GM19468 (cell line): Measurements from ENCODE around the gene CTNNA3.

ENCODE experiments used
- ATAC-seq: cut with Tn5 transposase; IDR thresholded peaks from one replicate; pipeline ENCODE4 v1.9.1; 2021; ENCODE audit warnings: mild to moderate bottlenecking, moderate library complexity, moderate number of reproducible peaks; ENCODE audit not compliant: unreplicated experiment; ENCODE audit errors: extremely low read depth

Gene CTNNA3

DNA sequence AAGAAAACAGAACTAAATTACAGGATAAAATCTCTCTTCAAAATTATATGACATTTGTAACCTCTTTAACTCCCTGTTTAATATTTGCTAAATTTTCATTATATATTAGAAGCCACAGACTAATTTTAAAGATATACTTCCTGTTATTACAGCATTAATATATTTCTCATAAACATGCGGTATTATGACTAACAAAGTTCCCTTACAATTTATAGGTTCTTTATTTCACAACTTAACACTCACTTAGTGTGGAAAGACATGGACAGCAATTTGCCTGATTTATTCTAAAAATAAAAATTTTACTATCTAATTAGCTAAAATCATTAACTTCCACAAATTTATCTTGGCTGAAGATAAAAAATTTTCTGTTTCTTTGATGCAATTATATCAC is 29.0 kb downstream of the CTNNA3 start:
- ATAC-seq = no peak

DNA sequence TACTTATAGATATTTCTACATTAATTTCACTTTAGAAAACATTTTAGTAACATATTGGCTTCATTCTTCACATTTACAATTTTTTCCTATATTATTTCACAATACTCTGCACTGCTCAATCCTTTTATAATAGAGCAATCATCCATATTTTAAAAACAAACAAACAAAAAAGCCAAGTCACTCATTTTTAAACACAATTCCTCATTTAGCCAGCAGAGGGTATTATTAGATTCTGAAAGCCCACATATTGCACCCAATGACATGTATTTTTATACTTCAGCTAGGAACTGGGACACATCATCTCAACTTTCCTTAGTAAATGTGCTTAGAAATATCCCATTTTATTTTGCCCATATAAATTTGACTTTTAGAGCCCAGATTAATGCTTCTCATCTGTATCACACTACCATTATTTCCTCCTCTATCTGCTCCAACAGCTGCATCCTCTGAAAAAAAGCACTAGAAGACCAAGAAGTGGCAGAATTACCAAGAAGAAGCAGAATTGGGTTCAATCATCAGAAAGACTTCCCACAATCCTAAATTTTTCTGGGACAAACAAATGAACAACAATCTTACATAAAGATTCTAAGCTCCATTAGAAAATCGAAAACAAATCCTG is 29.5 kb downstream of the CTNNA3 start:
- no peak for ATAC-seq

DNA sequence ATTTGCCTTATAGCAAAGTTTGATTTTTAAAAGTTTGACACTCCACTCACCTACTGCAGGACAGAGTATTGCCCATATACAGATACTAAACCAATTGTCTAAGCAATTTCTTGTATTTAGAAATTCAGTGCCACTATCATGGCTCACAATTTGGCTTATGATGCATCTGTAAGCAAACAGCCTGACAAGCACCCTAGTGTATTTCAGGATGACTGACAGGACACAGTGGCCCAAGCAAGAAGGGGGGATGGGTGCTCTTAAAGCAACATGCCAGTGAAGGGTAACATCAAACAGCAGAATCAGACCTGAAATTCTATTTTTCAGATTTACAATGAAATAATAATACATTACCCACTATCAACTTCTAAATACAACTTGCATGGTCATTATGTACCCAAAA is 30.5 kb downstream of the CTNNA3 start:
- ATAC-seq = no peak

DNA sequence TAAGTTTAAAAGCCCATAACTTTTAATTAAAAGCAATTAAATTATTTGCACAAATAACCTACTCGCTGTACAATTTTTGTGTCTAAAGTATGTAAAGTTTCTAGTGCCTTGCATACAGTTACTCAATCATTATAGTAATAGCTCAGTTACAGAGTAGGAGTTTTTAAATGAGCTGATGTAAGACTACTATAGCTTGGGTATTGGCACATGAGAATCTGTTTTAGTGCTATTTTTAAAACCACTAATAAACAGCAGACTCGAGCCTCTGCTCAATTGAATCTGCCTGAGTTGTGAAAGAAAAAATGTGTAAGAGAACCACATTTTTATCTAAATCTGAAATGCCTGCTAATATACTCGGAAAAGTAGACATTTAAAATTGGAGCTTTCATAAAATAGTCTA is 31.1 kb downstream of the CTNNA3 start:
- no peak for ATAC-seq

DNA sequence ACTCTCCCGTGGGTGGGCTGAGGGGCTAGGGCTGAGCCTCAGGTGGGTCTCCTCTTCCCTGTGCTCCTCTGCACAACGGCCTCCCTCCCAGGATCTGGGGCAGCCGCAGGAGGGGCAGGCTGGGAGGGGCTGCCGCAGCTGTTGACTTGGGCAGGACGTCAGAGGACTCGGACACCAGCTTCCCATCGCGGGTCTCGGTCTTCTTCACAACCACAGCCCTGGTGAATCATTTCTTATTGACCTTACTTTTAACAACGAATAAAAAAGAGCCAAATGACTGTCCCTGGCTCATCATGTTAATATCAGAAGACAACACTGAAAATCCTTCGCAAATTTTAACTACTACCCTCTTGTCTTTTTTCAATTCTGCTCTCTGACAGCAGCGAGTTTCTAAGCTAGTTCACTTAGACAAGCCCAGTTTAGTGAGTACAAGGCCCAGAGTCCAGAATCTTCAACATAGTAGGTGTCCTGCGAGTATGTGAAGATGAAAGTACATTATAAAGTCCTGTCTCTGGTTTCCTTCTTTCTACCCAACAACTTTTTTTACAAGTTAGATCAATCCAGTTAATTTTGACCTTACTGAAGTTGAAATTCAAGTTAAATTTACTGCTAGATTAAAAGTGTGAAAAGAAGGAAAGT is 32.4 kb downstream of the CTNNA3 start:
- no peak for ATAC-seq

DNA sequence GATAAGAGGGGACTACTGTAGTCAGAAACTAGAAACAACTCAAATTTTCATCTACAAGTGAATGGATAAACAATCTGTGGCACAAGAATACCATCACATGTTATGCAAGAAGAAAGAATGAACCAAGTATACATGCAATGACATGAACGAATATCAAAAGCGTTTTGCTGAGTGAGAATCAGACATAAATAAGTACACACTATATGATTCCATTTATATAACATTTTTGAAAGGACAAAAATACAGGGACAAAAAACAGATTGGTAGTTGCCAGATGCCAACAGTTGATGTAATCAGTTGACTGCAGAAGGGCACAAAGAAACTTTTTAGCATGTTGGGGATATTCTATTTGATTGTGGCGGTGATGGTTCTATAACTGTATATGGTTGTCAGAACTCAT is 33.6 kb downstream of the CTNNA3 start:
- ATAC-seq = no peak

DNA sequence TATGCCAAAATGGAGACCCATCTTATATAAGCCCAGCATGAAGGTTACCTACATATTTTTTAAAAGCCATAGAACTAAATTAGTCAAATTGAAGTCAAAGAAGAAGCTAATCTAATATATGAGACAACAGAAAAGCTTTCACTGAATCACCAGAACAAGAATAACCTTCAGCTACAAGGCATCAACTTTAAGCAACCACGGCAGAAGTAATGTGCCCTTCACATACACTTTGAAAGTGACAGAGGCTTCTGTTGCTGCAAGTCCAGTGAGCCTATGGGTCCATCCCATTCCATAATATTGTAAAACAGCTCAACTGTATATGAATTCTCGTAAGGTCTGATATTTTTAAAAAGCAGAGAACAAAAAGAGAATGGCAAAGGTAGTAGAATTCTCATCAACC is 36.5 kb downstream of the CTNNA3 start:
- ATAC-seq = no peak

DNA sequence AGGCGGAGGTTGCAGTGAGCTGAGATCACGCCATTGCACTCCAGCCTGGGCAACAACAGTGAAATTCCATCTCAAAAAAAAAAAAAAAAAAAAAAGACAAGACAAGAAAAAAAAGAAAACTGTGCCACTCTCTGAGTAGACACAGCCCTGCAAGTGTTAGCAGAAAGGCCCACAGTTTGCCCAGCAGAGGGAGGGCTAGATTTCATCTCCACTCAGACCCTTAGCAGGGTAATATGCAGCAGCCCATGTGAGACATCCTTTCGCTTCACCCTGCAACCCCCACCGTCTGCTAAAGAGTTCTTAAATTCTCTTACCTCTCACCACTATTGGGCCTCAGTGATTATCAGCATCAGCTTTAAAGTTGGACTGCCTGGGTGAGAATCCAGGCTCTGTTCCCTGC is 38.2 kb downstream of the CTNNA3 start:
- no peak for ATAC-seq

DNA sequence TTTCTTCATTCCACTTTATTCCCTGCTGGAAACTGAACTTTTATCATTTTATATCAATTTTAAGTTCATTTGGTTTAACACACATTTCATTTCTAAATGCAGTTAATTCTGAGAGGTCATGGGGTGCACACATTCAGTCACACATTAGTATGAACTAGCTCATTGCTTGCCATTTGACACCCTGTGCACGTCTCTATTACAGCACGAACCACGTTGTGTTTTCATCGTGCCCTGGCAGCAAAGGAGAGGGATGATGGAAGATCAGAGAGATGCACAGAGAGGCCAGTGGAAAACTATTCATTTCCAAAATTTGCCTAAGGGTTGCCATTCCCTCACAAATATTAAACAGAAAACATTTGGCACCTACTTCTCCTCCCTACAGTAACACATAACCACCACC is 45.4 kb downstream of the CTNNA3 start:
- no peak for ATAC-seq

DNA sequence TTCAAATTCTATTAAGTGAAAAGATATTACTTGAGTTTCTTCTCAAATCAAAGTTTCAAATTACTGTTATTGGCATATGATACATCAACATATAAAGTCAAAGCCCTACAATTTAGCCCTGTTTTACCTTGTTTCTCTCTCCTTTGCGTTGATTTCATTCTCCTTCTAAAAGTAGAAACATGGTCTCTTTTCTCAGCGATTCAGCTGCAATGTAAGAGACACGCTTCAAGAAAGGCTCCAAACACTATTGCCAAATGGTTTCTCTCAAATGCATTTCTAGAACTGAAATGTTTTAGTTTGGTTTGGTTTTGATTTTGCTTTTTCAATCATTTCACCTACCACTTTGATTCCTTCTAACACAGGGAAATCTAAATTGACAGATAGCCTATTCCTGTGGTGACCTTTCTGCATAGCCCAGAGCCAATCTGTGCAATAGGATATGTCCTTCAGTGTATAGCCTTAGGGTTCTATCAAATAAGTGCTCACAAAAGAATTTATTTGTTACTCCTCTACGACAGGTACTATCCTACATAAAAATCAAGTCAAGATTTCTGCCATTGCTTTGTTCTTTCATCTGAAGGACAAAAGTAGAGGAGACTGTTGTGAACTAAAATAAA is 47.3 kb downstream of the CTNNA3 start:
- ATAC-seq = no peak

DNA sequence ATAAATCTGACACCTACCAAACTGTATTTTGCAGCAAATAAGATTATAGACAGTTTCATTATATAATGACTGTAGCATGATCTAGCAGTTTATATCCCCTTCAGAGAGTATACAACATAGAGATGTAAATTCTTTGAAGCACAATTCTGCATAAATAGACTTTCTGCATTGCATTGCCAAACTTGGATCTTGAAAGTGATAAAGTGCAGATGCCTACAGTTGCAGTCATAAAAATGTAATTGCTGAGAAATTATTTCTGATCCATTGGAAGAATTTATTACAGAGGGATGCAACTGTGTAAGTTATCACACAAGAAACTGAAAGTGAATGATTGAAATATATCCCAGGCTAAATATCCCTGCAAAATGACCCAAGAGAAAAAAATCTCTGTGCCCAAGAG is 65.1 kb downstream of the CTNNA3 start:
- no peak for ATAC-seq

DNA sequence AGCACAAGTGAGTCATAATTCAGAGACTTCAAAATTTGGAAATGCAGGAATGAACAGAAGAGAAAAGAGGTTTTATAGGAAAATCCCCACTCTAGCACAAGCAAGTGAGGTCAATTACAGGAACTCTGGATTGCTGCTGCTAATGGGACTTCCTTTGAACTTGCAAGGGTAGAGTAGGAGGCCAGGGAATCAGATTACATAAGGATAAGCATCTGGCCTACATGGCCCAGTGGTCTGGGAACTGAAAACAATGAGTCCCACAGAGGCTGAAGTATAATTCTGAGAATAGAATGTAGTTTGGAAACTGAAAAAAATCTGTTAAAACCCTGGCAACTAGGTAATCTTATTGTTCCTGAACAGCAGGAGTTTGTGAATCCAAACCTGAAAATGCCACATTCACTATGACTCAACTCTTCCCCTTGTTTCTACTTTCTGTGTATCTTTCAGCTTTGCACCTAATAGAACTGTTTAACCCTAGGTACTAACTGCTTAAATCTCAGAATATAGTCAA is 66.5 kb downstream of the CTNNA3 start:
- no peak for ATAC-seq

DNA sequence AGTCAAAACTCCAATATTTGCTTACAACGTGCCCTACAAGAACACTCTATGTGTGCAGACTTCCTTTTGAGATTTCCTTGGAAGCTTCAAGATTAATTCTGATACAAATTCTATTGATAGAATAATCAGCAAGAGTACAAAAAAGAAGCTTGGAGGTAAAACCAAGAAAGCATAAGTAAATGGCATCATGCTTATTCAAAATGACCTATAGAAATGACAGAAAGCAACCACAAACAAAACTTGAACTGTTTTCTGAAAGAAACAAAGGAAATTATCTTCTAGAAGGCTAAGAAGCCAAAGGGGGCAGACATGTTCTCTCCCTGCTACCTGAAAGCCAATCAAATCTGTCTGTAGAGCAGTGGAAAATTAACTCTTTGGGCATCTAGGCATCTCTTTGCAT is 73.0 kb downstream of the CTNNA3 start:
- ATAC-seq = no peak

DNA sequence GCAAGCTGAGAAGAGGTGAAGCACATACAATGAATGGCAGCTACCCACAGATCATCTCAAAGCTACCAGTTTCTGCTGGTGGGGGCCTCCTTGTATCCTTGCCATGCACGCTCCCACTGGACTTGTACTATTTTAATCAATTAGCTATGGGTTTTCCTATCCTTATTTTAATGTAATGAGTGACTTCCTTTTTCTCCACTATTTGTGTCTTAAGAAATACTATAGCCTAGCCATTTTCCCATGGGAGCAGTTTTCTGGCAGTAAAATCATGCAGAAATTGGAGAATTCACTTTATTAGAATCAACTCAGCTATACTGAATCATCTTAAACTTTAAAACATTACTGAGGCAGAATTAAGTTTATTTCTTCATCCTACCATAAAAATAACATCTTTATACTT is 73.5 kb downstream of the CTNNA3 start:
- no peak for ATAC-seq

DNA sequence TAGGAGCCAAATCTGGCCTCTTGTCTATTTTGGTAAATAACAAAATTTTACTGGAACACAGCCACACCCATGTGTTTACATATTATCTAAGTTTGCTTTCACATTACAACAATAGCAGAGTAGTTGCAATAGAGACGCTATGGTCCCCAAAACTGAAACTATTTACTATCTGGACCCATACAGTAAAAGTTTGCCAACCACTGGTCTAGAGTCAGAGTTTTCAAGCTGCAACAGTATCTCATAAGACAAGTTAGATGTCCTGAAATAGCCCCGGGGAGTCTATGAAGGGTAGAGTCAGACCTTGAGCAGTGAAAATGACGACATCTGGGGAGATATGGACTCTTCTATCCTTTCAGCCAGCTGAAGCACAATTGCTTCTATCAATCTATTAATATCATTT is 74.2 kb downstream of the CTNNA3 start:
- ATAC-seq = peak; percentile 62

DNA sequence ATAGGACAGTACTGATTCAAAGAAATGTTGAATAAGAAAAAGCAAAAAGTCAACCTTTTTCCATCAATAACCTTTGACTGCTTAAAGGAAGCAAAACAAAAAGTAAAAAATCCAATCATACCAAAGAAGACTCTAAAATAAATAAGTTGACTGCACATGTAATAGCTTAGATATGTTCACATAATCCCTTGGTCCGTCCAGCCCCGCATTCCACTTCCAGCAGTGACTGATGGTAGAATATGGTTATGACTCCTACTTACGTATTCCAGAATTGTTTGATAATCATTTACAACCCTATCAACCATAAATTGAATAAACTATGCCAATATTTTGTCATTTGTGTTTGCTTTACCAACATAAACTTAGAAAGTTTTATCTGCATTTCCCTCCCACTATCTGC is 77.9 kb downstream of the CTNNA3 start:
- no peak for ATAC-seq

DNA sequence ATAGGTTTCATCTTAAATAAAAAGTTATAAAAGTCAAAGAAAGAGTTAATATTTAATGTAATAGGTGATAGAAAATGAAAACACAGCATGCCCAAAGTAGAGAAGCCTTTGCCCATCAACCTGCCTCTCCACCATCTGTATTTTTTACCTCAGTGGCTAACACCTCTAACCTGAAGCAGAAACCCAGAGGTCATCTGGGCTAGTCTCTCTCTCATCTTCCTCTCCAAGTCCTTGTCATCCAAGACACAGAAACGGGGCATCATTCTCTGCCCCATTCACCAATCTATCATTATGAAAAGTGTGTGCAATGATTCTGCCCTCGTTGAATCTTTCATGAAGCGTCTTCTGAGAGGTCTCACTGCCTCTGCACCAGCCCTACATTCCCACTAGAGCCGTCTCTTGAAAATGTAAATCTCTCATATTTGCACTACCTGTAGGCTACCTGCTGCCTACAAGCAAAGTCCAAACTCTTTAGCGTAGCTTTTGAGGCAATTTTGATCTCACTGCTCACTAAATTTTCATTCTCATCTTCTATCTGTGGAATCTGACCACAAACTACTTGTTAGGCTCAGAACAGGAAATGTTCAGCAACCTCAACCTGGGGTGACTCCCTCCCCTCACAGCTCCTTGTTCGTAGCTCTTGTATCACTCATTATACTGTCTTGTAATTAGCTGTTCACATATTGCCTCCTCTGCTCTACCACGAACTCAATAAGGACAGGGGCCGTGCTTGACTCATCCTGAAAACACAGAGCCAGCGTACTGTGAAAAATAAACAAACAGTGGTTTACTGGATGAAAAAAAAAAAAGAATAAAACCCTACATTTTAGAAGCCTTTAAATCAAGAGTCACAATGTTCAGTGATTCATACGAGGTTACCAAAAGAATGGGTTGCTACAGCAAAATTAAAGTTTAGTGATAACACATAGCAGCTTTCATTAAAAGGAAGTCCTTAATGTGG is 83.1 kb downstream of the CTNNA3 start:
- ATAC-seq = peak; percentile 25

DNA sequence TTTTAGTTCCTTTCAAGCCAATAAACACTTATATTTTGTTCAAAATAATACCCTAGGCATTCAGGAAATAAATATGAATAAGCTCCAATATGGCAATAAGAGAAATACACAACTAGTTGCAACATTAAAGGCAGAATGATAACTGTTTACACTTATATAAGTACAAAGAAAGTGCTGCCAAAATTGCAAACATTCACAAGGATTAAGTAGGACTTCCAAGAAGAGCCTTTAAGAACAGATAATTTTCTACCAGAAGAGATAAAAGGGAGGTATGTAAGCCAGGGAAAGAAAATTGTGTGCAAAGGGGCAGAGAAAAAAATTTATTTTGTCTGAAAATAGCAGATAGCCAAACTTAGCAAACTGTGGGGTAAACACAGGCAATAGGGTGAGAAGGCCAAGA is 83.8 kb downstream of the CTNNA3 start:
- ATAC-seq = no peak

DNA sequence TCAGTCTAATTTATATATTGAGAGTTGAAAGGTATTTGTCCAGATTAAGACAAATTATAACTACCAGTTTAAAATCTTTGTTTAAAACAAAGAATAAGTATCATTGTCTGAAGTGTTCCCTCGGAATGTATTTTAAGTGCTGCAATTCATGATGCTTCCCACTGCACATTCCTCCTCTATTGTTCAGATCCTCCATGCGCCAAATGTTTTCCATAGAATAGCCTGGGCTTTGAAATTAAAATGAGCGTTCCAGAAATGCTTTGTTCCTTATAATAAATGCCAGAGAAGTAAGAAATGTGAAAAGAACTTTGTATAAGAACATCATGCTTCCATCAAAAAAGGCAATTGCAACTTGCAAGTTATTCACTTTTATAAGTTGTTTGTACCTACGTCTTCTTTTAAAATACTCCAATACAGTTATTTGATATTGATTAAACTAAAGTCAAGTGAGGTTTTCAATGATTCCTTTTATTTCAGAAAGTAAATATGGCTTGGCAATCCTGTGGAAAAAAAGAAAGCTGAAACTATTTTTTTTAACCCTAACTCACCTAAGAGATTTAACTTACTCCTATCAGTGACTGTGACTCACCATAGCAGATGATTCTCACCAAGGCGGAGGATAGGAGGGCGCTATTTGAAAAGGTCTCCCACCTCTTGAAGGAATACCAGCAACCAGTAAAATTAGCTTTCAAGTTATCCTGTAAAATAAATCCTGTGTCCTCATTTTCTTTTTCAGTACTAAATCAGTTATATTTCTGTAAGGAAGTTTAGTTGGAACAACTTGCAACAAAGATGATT is 85.8 kb downstream of the CTNNA3 start:
- ATAC-seq = no peak

DNA sequence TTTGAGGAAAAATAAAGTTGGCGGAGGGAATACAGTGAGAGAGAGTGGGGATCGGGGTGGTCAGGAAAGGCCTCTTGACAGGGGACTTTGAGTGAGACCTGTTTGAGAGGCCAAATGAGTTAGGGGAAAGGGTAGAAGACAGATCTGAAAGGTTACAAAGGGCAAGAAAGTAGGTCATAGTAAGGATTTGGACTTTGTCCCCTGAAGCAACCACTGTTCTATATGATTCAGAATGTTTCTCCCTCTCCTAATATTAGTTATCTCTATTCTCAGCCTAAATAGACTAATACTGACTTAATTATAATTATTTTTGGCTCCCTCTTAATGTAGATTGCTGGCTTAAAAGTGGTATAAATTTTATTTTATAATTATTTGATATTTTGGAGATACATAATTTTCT is 88.0 kb downstream of the CTNNA3 start:
- ATAC-seq = no peak
